ENCODE results near the gene ARHGEF4.
A peak's percentile ranks its signal among the peaks of the same experiment; 100 is the strongest.
"Not testable (repeated sequence)": the region's sequence is repeated elsewhere in the genome, so short reads cannot be mapped to it uniquely, and the experiment has no call there.

Gene ARHGEF4

GRCh38 chr2:130892793-130893785, 56.4 kb downstream of the ARHGEF4 start:
- no peak for DNase-seq

- no peak for DNase-seq
Measured at GRCh38 chr2:130894326-130894942, 57.7 kb downstream of the ARHGEF4 start.

GRCh38 chr2:130896813-130897212, 60.1 kb downstream of the ARHGEF4 start:
- no peak for DNase-seq

- no peak for DNase-seq
Measured at GRCh38 chr2:130898553-130898952, 61.8 kb downstream of the ARHGEF4 start.

- no peak for DNase-seq
Measured at GRCh38 chr2:130899306-130899705, 62.6 kb downstream of the ARHGEF4 start.

GRCh38 chr2:130901061-130901460, 64.3 kb downstream of the ARHGEF4 start:
- no peak for DNase-seq

GRCh38 chr2:130901626-130902025, 64.9 kb downstream of the ARHGEF4 start:
- DNase-seq, result not testable (repeated sequence)

- no peak for DNase-seq
Measured at GRCh38 chr2:130908832-130909231, 72.1 kb downstream of the ARHGEF4 start.

GRCh38 chr2:130910931-130911330, 74.2 kb downstream of the ARHGEF4 start:
- no peak for DNase-seq

GRCh38 chr2:130911482-130911881, 74.8 kb downstream of the ARHGEF4 start:
- no peak for DNase-seq

GRCh38 chr2:130911996-130912395, 75.3 kb downstream of the ARHGEF4 start:
- no peak for DNase-seq

- no peak for DNase-seq
Measured at GRCh38 chr2:130912471-130912870, 75.8 kb downstream of the ARHGEF4 start.

GRCh38 chr2:130913891-130914290, 77.2 kb downstream of the ARHGEF4 start:
- DNase-seq, result no peak

- no peak for DNase-seq
Measured at GRCh38 chr2:130915149-130915548, 78.4 kb downstream of the ARHGEF4 start.

GRCh38 chr2:130915595-130916437, 79.1 kb downstream of the ARHGEF4 start:
- no peak for DNase-seq

GRCh38 chr2:130916438-130916705, 79.7 kb downstream of the ARHGEF4 start:
- DNase-seq, result no peak

- DNase-seq, result no peak
Measured at GRCh38 chr2:130917006-130917688, 80.4 kb downstream of the ARHGEF4 start.

- DNase-seq, result no peak
Measured at GRCh38 chr2:130918393-130918792, 81.7 kb downstream of the ARHGEF4 start.

- peak; percentile 31 for DNase-seq
Measured at GRCh38 chr2:130920415-130921163, 83.9 kb downstream of the ARHGEF4 start.

- DNase-seq, result no peak
Measured at GRCh38 chr2:130921164-130921476, 84.4 kb downstream of the ARHGEF4 start.

- no peak for DNase-seq
Measured at GRCh38 chr2:130922417-130922816, 85.7 kb downstream of the ARHGEF4 start.

GRCh38 chr2:130928385-130928784, 91.7 kb downstream of the ARHGEF4 start:
- no peak for DNase-seq

All from NCI-H2107 (cell line).